GM18907 (cell line): ENCODE data around the gene SMIM20.
"Not testable (repeated sequence)": the region's sequence is repeated elsewhere in the genome, so short reads cannot be mapped to it uniquely, and the experiment has no call there.

Source experiments
- ATAC-seq: cut with Tn5 transposase; IDR thresholded peaks from one replicate; pipeline ENCODE4 v1.9.1; 2021; ENCODE audit warnings: mild to moderate bottlenecking, moderate library complexity; ENCODE audit not compliant: unreplicated experiment

Gene SMIM20

DNA sequence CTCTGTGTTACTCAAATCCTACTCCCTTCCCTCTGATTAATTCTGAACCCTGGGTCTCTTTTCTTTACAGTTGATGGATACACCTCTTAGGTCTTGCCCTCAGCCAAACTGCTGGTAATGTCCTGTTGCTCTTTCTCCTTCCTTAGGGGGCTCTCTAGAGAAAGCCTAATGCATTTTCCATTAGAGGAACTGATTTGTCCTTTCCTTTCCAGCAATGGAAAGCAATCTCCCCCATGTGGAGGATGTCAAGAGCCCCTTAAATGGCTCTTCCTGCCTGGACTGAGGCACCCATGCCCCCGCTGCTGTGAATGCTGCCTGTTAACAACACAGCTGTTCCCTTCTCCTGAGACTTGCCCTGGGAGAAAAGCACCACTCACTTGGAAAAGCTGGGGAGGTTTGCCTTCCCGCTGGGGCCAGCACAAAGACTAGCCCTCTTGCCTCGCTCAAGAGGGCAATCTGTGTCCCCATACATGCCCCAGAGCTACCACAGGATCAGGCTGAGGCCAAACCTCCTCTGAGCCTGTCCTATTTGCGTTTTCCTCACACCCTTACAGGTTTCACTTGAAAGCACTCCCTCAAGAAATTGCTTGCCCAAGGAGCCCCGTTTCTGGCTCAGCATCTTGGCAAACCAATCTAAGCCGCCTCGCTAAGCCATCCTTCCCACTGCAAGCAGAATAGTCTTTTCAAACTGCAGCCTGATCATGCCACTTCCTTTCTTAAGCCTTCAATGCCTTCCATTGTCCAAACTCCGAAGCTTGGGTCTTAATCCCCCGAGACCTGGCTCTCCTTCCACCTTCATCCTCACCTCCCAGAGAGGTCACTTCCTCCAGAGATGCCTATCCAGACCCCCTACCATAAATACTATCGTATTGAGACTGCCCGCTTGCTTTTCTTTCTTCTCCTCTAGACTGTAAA lies 23.2 kb upstream of the SMIM20 start:
- ATAC-seq, result no peak

DNA sequence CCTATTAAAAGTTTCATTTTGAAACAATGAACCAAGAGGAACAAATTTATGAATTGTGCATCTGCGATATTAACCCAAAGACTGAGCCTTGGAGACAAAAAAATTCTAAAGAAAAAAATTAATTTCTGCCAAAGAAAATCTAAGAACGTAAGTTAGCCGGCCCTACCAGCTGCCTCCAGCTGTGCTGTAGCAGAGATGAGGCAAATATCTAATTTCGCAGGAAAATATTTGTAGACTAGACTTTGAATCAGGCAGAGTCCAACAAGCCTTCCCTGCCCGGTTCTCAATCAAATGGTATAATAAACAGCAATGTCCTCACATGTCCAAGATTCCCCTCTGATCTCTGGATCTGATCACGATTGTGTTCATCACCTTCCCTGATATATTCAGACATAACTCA lies 21.2 kb upstream of the SMIM20 start:
- ATAC-seq, result no peak

DNA sequence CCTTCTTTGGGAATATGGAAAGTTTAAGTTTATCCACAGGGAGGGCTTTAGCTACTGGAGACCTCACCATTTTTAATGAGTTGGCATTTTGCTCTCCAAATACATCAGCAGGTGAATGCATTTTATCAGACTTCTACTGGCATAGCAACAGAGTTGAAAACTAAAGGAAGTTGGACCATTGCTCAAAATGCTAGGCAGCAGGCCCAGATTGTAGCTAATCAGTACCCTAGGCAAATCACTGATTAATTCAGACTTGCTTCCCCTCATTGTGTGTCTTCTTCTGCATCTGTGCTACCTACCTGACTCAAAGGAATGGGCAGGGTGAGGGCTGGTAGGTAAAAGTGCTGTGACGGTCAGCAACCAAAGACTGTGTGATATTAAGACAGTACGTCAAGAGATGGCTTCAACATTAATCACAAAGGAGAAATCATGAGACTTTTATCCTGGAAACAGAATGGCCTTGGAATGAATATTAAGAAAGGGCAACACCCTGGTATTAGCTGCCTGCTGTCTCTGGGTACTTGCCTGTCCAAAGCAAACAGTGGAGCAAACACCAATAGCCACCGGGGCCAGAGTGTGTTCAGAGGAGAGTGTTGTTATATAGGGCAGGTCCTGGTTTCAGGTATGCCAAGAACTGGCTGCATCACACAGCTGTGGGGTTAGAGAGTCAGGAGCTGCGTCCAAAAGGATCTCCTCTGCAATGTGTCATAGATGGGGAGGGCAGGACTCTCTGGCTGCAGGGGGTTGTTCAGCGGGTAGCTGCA lies 17.1 kb upstream of the SMIM20 start:
- no peak for ATAC-seq

DNA sequence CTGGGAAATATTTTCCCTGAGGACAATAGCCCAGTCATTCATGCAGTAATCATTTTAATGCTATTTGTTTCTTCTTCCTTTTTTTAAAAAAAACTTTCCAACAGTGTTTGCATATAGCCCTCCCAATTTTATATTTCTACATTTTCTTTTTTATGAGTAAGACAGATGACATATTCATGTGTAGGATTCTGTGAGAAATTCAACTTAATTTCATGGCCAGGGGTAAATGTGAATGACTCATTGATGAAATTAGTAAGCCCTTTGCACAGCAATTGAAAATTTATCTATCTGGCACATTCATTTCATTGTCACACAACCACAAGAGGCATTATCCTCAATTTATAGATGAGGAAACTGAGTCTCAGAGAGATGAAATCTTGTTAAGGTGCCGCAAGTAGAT lies 13.7 kb upstream of the SMIM20 start:
- ATAC-seq, result no peak

DNA sequence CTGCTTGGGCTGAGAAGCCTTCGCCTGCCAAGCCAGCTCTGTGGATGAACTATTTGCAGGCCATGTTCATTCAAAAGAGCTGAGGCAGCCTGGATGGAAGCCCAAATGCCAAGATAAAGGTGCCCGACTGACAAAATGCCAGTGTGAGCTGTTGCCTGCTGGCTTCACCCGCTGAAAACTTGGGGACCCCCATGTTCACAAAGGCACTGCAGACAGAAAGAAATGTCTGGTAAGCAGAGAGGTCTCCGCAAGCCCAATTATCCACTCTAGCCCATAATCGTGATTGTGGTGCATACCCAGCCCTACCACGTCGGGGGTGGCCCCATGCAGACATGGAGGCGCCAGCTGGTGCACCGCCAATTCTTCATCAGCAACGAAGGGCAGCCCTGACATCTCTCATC lies 13.0 kb upstream of the SMIM20 start:
- ATAC-seq, result no peak

DNA sequence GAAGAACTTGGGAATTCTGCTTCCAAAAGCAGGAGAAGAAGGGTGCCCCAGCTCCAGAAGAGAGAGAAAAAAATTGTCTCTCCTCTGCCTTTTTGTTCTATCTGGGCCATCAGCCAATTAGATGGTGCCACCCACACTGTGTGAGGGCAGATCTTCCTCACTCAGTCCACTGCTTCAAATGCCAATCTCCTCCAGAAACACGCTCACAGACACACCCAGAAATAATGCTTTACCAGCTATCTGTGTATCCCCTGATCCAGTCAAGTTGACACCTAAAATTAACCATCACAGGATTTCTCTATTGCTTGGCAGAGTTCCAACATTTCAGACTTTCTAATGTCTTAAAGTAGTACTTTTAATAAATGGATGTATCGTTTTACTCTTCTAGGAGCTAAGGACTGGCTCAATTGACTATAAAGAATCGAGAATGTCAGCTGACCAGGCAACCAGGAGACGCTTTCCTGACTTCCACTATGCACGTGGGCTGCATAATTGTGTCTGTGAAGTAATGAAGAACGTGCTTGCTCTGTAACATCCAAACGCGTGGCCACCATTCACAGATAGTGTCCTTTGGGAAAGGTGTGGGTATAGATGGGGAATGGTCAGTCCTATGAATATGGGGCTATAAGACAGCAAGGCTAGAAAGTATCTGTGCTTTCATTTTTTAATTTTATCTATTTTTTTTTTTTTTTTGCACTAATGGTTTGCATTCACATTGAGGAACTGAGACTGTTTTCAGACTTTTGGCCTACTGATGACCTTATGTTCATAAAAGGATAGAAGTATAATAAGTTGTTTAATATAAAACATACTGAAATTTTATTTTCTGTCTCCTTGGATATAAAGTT lies 9.9 kb upstream of the SMIM20 start:
- no peak for ATAC-seq

DNA sequence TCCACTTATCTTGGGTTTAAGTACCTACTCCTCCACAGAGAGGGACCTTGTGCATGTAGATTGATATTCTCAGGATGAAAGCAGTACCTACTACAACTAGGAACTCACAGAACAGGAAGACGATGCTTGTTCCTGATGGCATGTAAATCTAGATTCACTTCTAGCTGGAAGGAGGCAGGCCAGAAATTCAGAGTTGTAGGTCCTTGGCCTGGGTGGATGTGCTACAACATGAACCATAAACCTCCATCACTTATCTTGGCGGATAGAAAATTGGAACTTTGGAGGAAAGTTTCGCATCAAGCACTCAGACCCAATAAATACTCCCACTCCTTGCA lies 9.3 kb upstream of the SMIM20 start:
- no peak for ATAC-seq

DNA sequence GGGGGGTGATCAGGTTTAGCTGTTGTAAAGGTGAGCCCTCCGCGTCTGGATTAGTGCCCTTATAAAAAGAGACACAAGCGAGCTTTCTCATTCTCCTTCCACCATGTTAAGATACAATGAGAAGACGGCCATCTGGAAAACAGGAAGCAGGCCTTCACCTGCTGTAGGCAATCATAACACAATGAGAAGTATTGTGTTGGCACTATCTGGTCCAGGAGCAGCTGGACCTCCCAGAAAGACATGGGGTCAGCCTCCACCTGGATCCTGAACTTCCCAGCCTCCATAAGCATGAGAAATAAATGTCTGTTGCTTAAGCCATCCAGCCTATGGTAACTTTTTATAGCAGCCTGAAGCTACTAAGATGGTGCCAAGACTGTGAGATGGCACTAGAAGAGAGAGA lies 8.6 kb upstream of the SMIM20 start:
- no peak for ATAC-seq

DNA sequence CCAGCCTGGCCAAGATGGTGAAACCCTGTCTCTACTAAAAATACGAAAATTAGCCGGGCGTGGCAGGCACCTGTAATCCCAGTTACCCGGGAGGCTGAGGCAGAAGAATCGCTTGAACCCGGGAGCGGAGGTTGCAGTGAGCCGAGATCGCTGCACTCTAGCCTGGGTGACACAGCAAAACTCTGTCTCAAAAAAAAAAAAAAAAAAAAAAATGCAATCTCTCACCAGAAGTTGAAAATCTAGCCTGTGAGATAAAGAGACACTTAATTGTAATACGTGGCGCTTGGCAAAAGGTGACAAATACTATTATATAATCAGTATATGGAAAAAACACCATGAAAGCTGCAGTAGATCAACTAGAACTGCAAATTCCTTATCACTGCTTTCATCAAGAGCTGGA lies 7.9 kb upstream of the SMIM20 start:
- not testable (repeated sequence) for ATAC-seq

DNA sequence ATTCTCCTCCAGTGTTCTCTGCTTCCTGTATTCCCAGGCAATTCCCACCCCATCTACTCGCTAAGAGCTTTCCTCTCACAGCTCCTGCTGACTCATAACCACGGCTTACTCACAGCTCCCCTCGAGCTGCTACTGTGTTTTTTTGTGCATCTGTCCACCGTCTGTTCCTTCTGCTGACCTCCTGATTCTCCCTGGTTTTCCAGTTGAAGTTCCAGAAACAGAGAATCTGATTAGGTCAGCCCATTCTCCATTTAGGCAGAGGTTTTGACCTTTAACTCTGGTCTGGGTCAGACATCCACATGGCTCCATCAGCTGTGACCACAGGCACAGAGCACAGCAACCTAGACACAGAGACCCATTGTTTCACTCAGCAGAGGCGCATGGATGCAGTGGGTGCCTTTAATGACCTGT lies 5.5 kb upstream of the SMIM20 start:
- no peak for ATAC-seq

DNA sequence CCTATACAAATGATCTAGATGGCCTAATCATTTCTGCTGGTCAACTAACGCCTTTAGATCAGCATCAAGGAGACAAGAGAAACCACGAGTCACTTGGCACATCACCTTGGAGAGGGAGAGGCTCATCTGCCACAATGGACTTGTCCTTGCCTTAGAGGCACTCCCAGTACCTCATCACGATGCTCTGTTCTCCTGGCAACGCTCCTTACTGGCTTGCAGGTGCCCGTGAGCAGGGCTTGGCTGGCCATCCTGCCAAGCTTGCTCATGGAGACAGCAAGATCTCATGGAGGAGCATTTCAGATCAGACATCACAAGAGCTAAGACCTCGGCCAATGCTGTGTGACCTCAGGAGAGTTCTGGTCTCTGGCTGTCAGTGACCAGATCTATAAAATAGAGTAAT lies 2.7 kb upstream of the SMIM20 start:
- no peak for ATAC-seq

DNA sequence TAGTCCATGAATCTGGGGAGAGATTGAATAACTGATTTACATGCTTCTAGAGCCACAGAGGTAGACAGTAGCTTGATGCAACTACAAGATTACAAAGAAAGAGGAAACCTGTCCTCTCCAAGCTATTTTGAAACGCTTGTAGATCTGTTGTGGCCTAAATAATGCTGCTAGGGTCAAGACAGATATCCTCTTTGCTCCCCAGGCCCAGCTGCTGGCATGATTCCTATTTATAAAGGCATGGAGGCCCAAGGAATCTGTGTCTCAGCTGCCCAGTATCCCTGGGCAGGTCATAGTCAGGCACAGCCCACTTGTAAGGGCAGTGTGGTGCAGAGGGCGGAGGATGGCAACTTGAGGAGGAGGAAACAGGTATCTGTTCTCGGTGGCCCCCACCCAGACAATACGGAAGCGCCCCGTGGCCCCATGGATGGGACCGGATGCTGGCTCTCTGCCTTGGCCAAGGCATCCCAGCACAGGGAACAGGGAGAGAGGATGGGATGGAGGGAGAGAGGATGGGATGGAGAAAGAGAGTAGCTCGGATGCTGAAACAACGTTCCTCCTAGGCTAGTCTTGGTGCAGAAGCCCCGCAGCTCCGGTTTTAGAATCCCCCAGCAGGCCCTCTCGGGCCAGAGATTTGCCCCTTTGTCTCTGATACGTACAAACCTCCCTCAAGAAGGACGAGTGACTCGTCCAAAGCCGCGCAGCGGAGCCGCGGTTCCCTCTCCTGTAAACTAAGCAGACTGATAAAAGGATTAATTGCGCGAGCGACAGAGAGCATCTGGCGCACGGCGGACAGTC lies 767 bp upstream of the SMIM20 start:
- ATAC-seq, result peak; percentile 38

DNA sequence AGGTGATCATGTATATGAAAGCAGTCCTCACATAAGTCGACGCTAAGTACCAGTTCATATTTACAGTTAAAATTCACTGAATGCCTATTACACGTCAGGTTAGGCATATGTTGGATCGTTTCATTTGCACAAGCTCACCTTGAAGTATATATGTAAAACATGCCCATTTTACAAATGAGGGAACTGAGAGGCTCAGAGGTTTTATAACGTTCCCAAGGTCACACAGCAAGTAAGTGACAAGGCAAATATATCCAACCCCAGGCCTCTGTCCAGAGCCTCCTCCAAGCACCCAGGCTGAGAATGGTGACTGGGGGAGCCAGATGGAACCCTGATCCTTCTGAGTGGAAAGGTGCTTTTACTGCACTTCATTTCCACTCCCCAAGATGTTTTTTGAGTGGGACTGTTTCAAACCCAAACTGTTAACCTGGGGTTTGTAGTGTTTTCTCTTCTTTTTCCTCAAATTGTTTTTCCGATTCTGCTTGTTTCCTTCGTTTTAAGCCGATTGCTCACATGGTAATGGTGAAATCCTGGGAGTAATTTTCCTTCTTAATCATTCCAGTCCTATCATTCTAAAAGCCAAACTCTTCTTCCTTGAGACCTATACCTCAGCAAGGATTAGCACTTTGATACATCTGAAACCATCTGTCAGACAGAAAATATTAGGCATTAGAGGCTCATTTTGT lies 791 bp downstream of the SMIM20 start:
- ATAC-seq, result no peak

DNA sequence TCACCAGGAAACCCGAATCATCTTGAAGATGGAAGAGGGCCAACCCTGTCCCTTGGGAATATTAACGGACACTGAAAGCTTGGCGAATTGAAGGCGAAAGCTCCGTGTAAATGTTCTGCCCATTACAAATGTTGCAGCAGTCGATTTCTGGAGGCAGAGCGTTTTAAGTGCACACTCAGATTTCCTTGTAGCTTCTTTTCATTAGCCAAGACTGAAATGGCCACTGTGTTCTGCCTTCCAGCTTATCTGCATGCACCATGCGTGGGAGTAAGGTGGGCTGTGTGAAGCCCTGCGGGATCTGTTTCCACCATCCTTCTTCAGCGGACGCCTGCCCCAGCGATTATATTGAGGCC lies 1.3 kb downstream of the SMIM20 start:
- no peak for ATAC-seq

DNA sequence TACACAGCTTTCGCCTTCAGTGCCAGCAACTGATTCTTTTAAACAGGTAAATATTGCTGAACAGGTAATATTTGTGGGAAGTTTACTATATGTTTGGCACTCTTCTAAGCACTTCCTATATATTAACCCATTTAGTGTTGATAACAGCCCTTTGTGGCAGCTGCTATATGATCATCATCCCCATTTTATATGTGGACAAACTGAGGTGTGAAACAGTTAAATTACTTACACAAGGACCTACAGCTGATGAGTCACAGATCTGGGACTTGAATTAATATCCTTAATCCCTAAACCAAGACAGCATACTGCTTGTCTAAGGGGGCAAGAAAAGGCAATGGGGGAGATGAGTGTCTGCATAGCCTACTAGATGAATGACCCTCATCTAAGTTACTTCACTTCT lies 2.9 kb downstream of the SMIM20 start:
- no peak for ATAC-seq

DNA sequence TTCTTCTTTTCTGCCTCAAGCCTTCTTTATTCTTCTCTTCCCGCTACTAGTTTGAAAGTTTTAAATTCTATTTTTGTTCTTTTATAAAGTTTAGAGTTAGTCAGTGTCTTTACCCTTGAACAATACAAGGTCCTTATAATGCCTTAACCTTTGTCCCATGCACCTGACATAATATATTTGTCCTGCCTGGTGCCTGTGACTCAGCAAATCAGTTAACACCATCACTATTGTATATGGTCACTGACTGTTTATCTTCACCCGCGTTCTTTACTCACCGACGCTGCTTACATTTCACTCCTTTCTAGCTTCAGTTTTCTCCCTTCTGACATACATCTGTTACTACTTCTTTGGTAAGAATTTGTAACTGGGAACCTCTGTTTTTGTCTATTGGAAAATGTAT lies 5.7 kb downstream of the SMIM20 start:
- no peak for ATAC-seq

DNA sequence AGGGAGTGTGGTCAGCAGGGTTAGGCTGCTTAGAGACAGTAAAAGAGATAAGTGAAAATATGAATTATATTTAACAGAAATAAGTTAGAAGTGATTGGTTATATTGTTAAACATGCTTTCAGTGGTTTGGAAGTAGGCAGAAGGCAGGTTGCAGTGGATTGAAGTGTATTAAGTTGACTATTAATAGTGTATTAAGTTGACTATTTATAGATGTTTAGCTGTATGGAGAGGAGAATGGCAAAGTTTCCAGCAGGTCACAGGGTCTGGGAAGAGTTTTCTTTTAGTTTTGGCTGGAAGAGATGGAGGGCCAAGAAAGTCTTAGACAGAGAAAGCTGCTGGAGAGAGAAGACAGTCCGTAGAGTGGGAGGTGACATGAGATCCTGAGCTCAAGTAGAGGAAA lies 7.9 kb downstream of the SMIM20 start:
- ATAC-seq, result no peak

DNA sequence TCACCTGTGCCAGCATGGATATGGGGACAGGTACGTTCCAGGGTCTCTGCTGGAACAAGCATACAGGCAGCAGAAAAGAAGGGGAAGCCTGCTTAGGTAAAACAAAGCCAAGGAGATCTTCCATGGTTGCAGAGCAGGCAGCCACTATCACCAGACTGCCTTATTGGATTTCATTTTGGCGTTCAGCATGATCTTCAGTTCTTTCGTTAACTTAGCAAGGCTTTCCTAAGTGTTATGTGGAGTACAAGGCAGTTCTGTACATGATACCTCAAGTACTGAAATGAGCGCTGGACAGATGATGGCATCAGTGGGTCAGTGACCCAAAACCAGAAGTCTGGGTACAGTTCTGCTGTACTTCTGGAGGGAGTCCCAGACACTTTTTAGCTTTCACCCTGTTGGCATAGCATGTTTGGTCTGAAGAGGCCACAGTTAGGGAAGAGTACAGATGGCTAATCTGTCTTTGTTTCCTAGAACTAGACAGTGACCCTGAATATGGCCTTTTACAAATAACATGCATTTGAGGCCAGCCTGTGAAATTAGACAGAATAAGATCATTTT lies 8.9 kb downstream of the SMIM20 start:
- no peak for ATAC-seq

DNA sequence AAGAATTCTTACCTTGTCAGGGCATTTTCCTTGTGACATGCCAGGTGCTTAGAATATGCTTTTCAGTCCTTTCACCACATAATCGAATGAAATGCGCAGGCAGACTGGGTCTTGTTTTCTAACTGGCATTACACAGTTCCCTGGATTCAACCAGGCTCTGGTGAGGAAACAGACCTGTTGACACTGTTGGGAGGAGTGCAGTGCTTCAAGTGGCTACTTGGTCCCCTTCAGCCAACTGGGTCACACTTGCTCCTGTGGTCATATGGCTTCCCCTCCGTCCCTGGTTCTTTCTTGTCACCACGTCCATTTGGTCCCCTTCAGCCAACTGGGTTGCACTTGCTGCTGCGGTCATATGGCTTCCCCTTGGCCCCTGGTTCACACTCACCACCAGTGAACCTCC lies 9.7 kb downstream of the SMIM20 start:
- no peak for ATAC-seq
